Stomach smooth muscle (tissue), 2 donors: ENCODE measurements around the gene DHRSX.
"Not testable (repeated sequence)": the region's sequence is repeated elsewhere in the genome, so short reads cannot be mapped to it uniquely, and the experiment has no call there.

Source experiments
- H3K27ac ChIP-seq: one replicate; pipeline ENCODE4 v1.7.0; 2013; ENCODE audit warnings: mild to moderate bottlenecking, low read length, inconsistent platforms
- H3K27me3 ChIP-seq, 2 donors: one replicate each; pipeline ENCODE4 v1.7.0; 2013; ENCODE audit warnings: low read length in 2 of 2; ENCODE audit not compliant: insufficient read depth in 2 of 2, control insufficient read depth in 1 of 2
- H3K36me3 ChIP-seq, 2 donors: one replicate each; pipeline ENCODE4 v1.7.0; 2013; ENCODE audit warnings: low read length in 2 of 2; ENCODE audit not compliant: control insufficient read depth in 2 of 2, insufficient read depth in 2 of 2
- H3K4me1 ChIP-seq: one replicate; pipeline ENCODE4 v1.7.0; 2013; ENCODE audit warnings: low read length; ENCODE audit not compliant: control insufficient read depth, insufficient read depth
- H3K4me3 ChIP-seq, 2 donors: one replicate each; pipeline ENCODE4 v1.7.0; 2013; ENCODE audit warnings: low read length in 2 of 2
- H3K9ac ChIP-seq, 2 donors: one replicate each; pipeline ENCODE4 v1.7.0; 2013; ENCODE audit warnings: low read length in 2 of 2, mild to moderate bottlenecking in 1 of 2
- H3K9me3 ChIP-seq, 2 donors: one replicate each; pipeline ENCODE4 v1.7.0; 2013; ENCODE audit warnings: low read length in 2 of 2; ENCODE audit not compliant: control insufficient read depth in 2 of 2
- donor health status: healthy.
- donor health status: Pancreatic carcinoma.

Gene DHRSX

DNA sequence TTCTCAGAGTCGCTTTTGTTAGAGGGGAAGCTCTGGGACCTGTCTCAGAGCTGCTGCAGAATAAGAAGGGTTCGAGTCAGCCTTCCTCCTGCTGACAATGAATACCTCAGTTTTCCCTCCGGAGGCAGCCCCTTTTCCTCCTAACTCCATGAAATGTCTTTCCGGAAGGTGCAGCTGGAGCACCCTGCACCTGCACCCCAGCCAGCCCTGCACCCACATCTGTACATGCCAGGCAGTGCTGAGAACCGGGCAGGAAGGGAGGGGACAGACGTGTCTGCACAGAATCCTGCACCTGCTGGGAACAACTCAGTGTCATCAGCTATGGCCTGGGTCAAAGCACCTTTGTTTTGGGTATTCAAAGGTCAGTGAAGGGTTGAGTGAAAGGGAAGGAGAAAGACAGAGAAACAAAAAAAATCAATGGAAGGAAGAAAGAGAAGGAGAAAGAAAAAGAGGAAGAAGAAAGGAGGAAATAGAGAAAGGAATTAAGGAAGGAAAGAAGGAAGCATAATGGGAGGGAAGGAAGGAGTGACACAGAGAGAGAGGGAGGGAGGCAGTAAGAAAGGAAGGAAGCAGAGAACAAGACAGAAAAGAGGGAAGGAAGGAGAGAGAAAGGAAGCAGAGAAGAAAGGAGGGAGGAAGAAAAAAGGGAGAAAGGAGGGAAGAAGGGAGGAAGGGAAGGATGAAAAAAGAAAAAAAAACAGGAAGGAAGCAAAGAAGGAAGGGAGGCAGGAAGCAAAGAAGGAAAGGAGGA lies 273.7 kb downstream of the DHRSX start:
- Histone ChIP-seq H3K36me3 (peaks cover 9 to 27% of the 10 kb centered on the region in 2 donors), H3K4me1 (no peaks in the 10 kb centered on the region), H3K27me3 (no peaks in the 10 kb centered on the region), H3K4me3 (no peak overlapping the region), H3K27ac (no peak overlapping the region), H3K9me3 (peaks cover 0 to 11% of the 10 kb centered on the region in 2 donors), H3K9ac (no peak overlapping the region)

DNA sequence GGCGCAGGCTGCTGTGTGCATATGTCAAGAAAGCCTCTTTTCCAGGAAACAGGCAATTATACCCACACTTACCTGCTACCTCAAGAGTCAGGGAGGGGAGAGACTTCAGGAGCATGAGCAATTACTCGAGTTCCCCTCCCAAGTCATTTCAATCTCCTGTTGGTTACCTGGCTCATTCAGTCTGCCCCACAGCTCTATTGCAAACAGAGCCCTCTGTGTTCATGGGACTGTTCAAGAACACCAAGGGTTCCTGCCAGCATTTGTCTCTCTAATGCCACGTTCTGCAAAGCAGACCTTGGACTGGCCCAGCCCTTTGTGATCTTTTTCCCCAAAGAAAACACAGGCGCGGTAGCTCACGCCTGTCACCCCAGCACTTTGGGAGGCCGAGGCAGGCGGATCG lies 274.6 kb downstream of the DHRSX start:
- Histone ChIP-seq H3K9ac (no peak overlapping the region), H3K27me3 (no peaks in the 10 kb centered on the region), H3K27ac (no peak overlapping the region), H3K4me1 (no peaks in the 10 kb centered on the region), H3K9me3 (peaks cover 2 to 14% of the 10 kb centered on the region in 2 donors), H3K36me3 (peaks cover 10 to 30% of the 10 kb centered on the region in 2 donors), H3K4me3 (no peak overlapping the region)

DNA sequence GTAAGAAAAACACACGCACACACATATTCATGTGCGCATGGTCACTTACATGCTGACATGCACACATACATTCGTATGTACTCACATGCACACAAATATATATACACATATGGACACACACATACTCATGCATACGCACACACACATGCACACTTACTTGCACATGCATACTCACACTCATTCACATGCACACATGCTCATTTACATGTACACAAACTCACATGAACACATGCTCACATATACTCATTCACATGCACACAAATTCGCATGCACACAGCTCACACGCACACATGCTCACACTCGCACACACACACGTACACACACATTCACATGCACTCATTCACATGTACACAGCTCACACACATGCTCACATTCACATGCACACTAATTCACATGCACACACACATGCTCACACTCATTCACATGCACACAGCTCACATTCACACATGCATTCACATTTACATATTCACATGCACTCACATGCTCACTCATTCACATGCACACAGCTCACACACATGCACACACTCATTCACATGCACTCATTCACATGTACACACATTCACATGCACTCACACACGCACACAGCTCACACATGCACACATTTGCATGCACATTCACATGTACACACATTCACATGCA lies 276.1 kb downstream of the DHRSX start:
- Histone ChIP-seq H3K27me3 (no peaks in the 10 kb centered on the region), H3K4me3 (no peak overlapping the region), H3K9me3 (peaks cover 12 to 21% of the 10 kb centered on the region in 2 donors), H3K36me3 (peaks cover 18 to 34% of the 10 kb centered on the region in 2 donors), H3K9ac (no peak overlapping the region), H3K27ac (no peak overlapping the region), H3K4me1 (no peaks in the 10 kb centered on the region)

DNA sequence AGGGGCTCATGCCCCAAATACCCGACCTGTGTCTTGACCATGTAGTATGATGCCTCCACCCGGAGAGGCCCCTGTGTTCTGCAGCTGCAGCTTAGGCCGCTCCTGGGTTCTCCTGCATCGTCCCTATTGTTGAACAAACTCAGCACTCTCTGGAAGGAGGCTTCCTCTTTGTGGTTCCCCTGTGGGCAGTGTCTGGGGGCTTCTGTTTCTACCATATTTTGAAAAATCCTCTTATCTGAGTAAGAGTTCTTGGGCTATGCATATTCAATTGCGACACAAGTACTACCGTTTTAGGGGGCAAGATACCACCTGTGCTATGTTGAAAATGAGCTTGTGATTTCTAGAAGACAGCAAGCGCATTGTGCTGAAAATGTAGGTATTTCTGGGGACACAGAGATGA lies 276.6 kb downstream of the DHRSX start:
- Histone ChIP-seq H3K36me3 (peaks cover 18 to 29% of the 10 kb centered on the region in 2 donors), H3K27ac (no peak overlapping the region), H3K4me1 (no peaks in the 10 kb centered on the region), H3K9me3 (peaks cover 18 to 27% of the 10 kb centered on the region in 2 donors), H3K27me3 (no peaks in the 10 kb centered on the region), H3K9ac (no peak overlapping the region), H3K4me3 (no peak overlapping the region)

DNA sequence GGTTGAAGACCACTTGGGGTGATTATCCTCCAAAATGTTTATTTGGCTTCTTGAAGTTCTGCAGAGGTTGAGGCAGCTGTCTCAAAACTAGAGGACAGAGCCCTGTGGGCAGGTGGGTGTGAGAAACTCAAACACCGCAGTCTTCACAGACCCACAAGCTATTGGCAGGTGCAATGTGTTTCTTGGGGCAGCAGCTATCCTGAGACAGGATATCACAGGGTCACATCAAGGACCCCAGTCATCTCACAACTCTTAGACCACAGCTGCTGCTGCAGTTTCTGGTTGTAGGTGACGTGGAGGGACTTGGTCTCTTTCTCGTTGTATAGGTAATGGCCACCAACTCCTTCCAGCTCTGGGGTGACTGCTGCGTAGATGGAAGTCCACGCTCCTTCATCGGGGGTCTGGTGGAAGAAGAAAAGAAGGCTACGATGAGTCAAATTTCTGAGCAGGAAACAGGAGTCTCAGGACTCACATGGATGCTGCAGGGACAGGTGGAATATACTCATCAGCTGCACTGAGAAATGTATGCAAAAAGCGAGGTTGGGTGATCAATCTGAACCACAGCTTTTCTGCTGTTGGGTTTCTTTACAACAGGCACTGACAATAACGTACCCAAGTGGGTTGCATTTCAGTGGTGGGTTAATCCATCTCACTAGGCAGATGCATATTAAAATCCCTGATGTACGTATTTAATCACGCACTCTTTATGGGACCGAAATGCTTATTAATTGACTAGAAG lies 279.8 kb downstream of the DHRSX start:
- no peaks in the 10 kb centered on the region for H3K4me1 ChIP-seq
- peaks cover 24 to 35% of the 10 kb centered on the region in 2 donors for H3K9me3 ChIP-seq
- no peaks in the 10 kb centered on the region for H3K27me3 ChIP-seq
- H3K4me3 ChIP-seq, result no peak overlapping the region
- peaks cover 18 to 27% of the 10 kb centered on the region in 2 donors for H3K36me3 ChIP-seq
- H3K9ac ChIP-seq, result no peak overlapping the region
- H3K27ac ChIP-seq, result no peak overlapping the region

DNA sequence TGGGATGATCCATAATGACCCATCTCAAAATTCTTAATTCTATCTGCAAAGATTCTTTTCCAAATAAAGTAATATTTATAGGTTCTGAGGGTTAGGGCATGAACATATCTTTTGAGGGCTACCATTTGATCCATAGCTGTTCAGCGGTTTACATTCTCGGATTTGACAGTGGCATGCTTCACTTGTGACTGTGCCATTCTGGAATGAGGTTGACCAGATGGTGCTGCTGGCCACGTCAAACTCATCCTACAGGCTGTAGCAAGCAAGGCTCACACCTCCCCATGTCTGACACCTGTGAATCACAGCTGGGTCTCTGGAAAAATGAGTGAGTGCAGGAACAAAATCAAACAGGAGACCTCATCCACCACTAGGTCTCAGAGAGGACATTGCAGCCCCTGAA lies 280.5 kb downstream of the DHRSX start:
- no peaks in the 10 kb centered on the region for H3K27me3 ChIP-seq
- no peak overlapping the region for H3K27ac ChIP-seq
- peaks cover 24 to 35% of the 10 kb centered on the region in 2 donors for H3K9me3 ChIP-seq
- H3K4me3 ChIP-seq, result no peak overlapping the region
- peaks cover 18 to 27% of the 10 kb centered on the region in 2 donors for H3K36me3 ChIP-seq
- no peak overlapping the region for H3K9ac ChIP-seq
- no peaks in the 10 kb centered on the region for H3K4me1 ChIP-seq

DNA sequence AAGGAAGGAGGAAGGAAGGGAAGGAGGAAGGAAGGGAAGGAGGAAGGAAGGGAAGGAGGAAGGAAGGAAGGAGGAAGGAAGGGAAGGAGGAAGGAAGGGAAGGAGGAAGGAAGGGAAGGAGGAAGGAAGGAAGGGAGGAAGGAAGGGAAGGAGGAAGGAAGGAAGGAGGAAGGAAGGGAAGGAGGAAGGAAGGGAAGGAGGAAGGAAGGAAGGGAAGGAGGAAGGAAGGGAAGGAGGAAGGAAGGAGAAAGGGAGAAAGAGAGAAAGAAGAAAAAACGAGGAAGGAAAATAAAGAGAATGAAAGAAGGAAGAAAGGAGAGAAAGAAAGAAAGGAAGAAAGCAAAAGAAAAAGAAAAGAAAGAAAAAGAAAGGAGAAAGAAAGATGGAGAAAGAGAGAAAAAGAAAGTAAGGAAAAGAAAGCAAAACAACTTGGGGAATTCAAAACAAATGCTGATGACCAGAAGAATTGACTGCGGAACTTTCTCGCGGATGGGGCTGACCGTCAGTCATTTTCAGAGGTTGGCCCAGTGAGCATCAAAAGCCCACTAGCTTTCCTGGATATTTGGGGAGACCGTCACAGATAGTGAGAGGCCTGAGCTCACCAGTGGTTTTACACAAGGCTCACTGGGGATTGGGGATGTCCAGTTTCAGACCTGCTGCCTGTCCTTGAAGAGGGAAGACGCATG lies 286.5 kb downstream of the DHRSX start:
- H3K4me1 ChIP-seq, result not testable (repeated sequence)

DNA sequence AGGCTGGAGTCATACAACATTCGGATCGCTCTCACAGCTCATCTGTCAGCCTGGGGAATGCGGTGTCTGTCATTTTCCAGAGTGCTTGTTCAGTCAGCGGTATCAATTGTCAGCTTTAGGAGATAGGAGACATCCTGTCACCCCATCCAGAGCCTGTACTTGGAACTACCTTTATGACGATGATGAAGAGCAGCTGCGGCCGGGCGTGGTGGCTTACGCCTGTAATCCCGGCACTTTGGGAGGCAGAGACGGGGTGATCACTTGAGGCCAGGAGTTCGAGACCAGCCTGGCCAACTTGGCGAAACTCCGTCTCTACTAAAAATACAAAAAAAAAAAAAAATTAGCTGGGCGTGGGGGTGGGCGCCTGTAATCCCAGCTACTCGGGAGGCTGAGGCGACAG lies 289.1 kb downstream of the DHRSX start:
- H3K4me1 ChIP-seq, H3K9ac ChIP-seq, H3K9me3 ChIP-seq, H3K4me3 ChIP-seq, H3K27ac ChIP-seq, H3K27me3 ChIP-seq, H3K36me3 ChIP-seq: not testable (repeated sequence)

More for the DNA sequence above, 286.5 kb downstream of the DHRSX start:
- H3K9me3 ChIP-seq, result peaks cover 7 to 17% of the 10 kb centered on the region in 2 donors
- not testable (repeated sequence) for H3K9ac ChIP-seq, H3K36me3 ChIP-seq, H3K4me3 ChIP-seq, H3K27me3 ChIP-seq, H3K27ac ChIP-seq

DNA sequence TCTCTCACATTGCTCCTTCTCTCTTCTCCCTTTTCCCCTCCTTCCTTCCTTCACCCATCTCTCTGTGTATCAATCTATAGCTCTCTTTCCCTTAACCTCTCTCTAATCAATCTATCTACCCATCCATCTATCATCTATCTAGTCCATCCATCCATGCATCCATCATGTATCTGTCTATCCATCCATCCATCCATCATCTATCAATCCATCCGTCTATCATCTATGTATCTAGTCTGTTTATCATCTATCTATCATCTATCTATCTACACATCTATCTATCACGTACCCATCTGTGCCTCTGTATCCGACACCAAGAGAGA lies 307.5 kb downstream of the DHRSX start:
- Histone ChIP-seq H3K9ac (no peak overlapping the region), H3K4me3 (no peak overlapping the region), H3K4me1 (no peaks in the 10 kb centered on the region), H3K27me3 (no peaks in the 10 kb centered on the region), H3K36me3 (no peaks in the 10 kb centered on the region), H3K9me3 (peaks cover 5 to 8% of the 10 kb centered on the region in 2 donors), H3K27ac (no peak overlapping the region)

DNA sequence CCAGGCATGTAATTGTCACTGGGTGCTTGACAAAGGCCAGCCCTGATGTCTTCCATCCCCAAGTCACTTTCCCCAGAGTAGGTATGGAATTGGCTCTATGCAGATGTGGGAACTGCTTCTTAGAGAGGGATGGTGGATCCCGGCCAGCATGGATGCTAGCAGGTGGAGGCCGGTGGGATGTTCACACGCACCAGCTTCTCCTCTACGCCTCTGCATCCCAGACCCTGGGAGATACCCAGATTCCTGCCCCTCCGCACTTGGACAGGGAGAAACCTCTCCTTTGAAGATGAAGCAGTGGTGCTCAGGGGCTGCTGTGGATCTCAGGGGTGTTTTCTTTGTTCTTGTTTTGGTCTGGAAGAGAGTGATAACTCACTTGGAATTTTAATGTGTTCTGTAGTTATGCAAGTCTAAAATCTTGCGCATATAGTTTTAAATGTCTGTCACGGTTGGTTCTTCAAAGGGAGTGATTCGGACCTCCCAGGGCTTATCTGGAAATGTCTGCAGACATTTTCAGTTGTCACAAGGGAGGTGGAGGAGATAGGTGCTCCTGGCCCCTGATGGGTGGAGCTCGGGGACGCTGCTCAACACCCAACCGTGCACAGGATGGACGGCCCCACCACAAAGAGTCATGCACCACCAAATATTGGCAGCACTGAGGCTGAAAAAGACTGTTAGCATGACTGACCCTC lies 308.0 kb downstream of the DHRSX start:
- Histone ChIP-seq H3K4me1 (no peaks in the 10 kb centered on the region), H3K9me3 (peaks cover 5 to 8% of the 10 kb centered on the region in 2 donors), H3K27ac (no peak overlapping the region), H3K4me3 (no peak overlapping the region), H3K9ac (no peak overlapping the region), H3K36me3 (no peaks in the 10 kb centered on the region), H3K27me3 (no peaks in the 10 kb centered on the region)
